Progenitor cell of endocrine pancreas (in vitro differentiated cells): ENCODE data around the gene CDH23. TPM values are rescaled to one million over a fixed set of nuclear protein-coding genes. Genes with fewer than 3 reads are reported as not detected.

Source experiments
- DNase-seq: peaks from one replicate; pipeline ENCODE4 v3.0.0; 2021; ENCODE audit warnings: low spot score; ENCODE audit not compliant: unreplicated experiment
- H3K27ac Mint-ChIP-seq: 2 replicates; pipeline ENCODE4 v1.8.0; 2021; ENCODE audit warnings: mild to moderate bottlenecking, moderate library complexity, mixed read lengths
- H3K27me3 Mint-ChIP-seq: 2 replicates; pipeline ENCODE4 v1.8.0; 2021; ENCODE audit warnings: mixed read lengths
- H3K36me3 Mint-ChIP-seq: 2 replicates; pipeline ENCODE4 v1.8.0; 2022; ENCODE audit warnings: mixed read lengths; ENCODE audit not compliant: insufficient read depth
- H3K4me1 Mint-ChIP-seq: 2 replicates; pipeline ENCODE4 v1.8.0; 2021; ENCODE audit warnings: low read depth, mixed read lengths
- H3K4me3 Mint-ChIP-seq: 2 replicates; pipeline ENCODE4 v1.8.0; 2021; ENCODE audit warnings: low read depth, mild to moderate bottlenecking, moderate library complexity, mixed read lengths
- H3K9me3 Mint-ChIP-seq: 2 replicates; pipeline ENCODE4 v1.8.0; 2021; ENCODE audit warnings: low read depth, mixed read lengths
- microRNA-seq: library from miRNA; unstranded; fragments of <30 nt; microRNA quantifications from one replicate; pipeline ENCODE4 v1.1.0, GENCODE V29; 2020; ENCODE audit warnings: borderline number of aligned reads; ENCODE audit not compliant: unreplicated experiment
- total RNA-seq: library from RNA; stranded (reverse); gene quantifications from 2 replicates; pipeline ENCODE4 v1.2.1, GENCODE V29; 2021
- TF ChIP-seq, protein P1 (sequence below): fragments of 200-600 bp; sonication (generic); IDR thresholded peaks from one replicate; pipeline ENCODE4 v1.5.0; 2021; ENCODE audit warnings: antibody characterized with exemption, mild to moderate bottlenecking; ENCODE audit not compliant: unreplicated experiment

The CDH23 gene
- total RNA-seq, 1 donor from 2014 or later, result 0.43 TPM

DNA sequence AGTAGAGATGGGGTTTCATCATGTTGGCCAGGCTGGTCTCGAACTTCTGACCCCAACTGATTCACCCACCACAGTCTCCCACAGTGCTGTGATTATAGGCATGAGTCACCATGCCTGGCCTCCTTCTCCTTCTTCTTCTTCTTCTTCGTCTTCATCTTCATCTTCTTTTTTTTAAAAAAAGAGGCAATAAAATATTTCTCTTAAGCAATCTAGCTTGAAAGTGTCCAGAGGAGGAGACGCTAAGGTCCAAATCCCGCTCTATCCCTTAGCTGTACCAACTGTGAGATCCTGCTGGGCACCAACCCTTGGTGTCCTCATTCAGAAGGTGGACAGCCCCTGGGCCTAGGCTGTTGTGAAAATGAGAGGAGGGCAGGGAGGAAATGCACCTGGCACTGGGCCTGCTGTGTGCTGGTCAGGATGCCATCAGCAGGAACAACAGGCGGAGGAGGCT, 468.2 kb downstream of the CDH23 start:
- Mint-ChIP-seq H3K4me3 (no peak overlapping the region), H3K27me3 (no peaks in the 10 kb centered on the region), H3K36me3 (no peaks in the 10 kb centered on the region), H3K4me1 (peaks cover 11% of the 10 kb centered on the region), H3K9me3 (no peaks in the 10 kb centered on the region), H3K27ac (peak overlapping the region; percentile 24)
- TF ChIP-seq, protein P1, sequence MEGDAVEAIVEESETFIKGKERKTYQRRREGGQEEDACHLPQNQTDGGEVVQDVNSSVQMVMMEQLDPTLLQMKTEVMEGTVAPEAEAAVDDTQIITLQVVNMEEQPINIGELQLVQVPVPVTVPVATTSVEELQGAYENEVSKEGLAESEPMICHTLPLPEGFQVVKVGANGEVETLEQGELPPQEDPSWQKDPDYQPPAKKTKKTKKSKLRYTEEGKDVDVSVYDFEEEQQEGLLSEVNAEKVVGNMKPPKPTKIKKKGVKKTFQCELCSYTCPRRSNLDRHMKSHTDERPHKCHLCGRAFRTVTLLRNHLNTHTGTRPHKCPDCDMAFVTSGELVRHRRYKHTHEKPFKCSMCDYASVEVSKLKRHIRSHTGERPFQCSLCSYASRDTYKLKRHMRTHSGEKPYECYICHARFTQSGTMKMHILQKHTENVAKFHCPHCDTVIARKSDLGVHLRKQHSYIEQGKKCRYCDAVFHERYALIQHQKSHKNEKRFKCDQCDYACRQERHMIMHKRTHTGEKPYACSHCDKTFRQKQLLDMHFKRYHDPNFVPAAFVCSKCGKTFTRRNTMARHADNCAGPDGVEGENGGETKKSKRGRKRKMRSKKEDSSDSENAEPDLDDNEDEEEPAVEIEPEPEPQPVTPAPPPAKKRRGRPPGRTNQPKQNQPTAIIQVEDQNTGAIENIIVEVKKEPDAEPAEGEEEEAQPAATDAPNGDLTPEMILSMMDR, result no peak
- DNase-seq, result no peak

Small RNA genes lying within 50 kb of the gene (microRNA-seq; reads per million reads assigned to microRNA genes)
- gene MIR7152, result not detected

Other genes starting within 250 kb of the CDH23 start
- gene UNC5B, start 184.3 kb upstream of the CDH23 start, total RNA-seq, result 3.7 and 6.0 TPM in 2 replicates
- 13.3 and 13.7 TPM in 2 replicates for gene SLC29A3, start 77.7 kb upstream of the CDH23 start, total RNA-seq